Caco-2 (cell line): ENCODE results near the gene EXOSC6. TPM values are rescaled to one million over a fixed set of nuclear protein-coding genes. Genes with fewer than 3 reads are reported as not detected.
"Not testable (repeated sequence)": the region's sequence is repeated elsewhere in the genome, so short reads cannot be mapped to it uniquely, and the experiment has no call there.

Experiments
- BruUV-seq: library from RNA; stranded (reverse); fragments of 400-500 nt; replicated peaks from 2 replicates; lab custom pipeline; 2021; lab: Mats Ljungman, UMichigan
- CTCF ChIA-PET: fragments of 300-600 bp; sonication (Branson Sonifier 250); formaldehyde crosslinking; loops from one replicate; lab custom pipeline; 2022; ENCODE audit warnings: antibody characterized with exemption; lab: Charles Lee
- POLR2A ChIA-PET: fragments of 300-600 bp; sonication (Branson Sonifier 250); formaldehyde crosslinking; loops from one replicate; lab custom pipeline; 2022; ENCODE audit warnings: antibody characterized with exemption; lab: Charles Lee
- DNase-seq, 2 experiments: peaks; one replicate each; pipeline versions ENCODE4 v3.0.0 to v3.0.0-alpha.2; 2020 to 2022
- H3K27me3 ChIP-seq: replicated peaks from 2 replicates; pipeline ENCODE4 v1.6.0; 2011; ENCODE audit warnings: low read length; ENCODE audit not compliant: control insufficient read depth, insufficient read depth
- H3K36me3 ChIP-seq: 2 replicates; pipeline ENCODE4 v1.5.1; 2011; ENCODE audit warnings: low read length; ENCODE audit not compliant: control insufficient read depth, insufficient read depth
- H3K4me1 ChIP-seq: fragments of 250-450 bp; sonication (Bioruptor Pico); 2 replicates; pipeline ENCODE4 v1.5.1; 2020; ENCODE audit warnings: mild to moderate bottlenecking
- H3K4me3 ChIP-seq: 2 replicates; pipeline ENCODE4 v1.5.1; 2011; ENCODE audit warnings: low read depth, mild to moderate bottlenecking, control low read depth, low read length
- H3K9me3 ChIP-seq: fragments of 250-450 bp; sonication (Bioruptor Pico); 2 replicates; pipeline ENCODE4 v1.5.1; 2020; ENCODE audit warnings: mild to moderate bottlenecking, moderate library complexity
- H3K27ac Mint-ChIP-seq: one replicate; pipeline ENCODE4 v1.8.0; 2022; ENCODE audit warnings: mixed read lengths; ENCODE audit not compliant: unreplicated experiment
- H3K27me3 Mint-ChIP-seq: one replicate; pipeline ENCODE4 v1.8.0; 2022; ENCODE audit warnings: mixed read lengths; ENCODE audit not compliant: insufficient read depth, unreplicated experiment
- H3K36me3 Mint-ChIP-seq: one replicate; pipeline ENCODE4 v1.8.0; 2022; ENCODE audit warnings: mild to moderate bottlenecking, mixed read lengths; ENCODE audit not compliant: insufficient read depth, unreplicated experiment
- H3K4me1 Mint-ChIP-seq: one replicate; pipeline ENCODE4 v1.8.0; 2022; ENCODE audit warnings: low read depth, mixed read lengths; ENCODE audit not compliant: unreplicated experiment
- H3K4me3 Mint-ChIP-seq: one replicate; pipeline ENCODE4 v1.8.0; 2022; ENCODE audit warnings: mild to moderate bottlenecking, moderate library complexity, mixed read lengths; ENCODE audit not compliant: unreplicated experiment
- H3K9me3 Mint-ChIP-seq: one replicate; pipeline ENCODE4 v1.8.0; 2022; ENCODE audit warnings: mixed read lengths; ENCODE audit not compliant: unreplicated experiment
- CTCF ChIP-seq, 2 experiments: fragments of 200-600 bp in 1 of 2; IDR thresholded peaks; 1 replicate in 1 of 2; 2 replicates in 1 of 2; pipeline versions ENCODE4 v1.5.1 to v1.8.0; 2011 to 2022; ENCODE audit warnings: antibody characterized with exemption in 1 of 2, control low read depth in 1 of 2, inconsistent platforms in 1 of 2, low read depth in 1 of 2, low read length in 1 of 2, mild to moderate bottlenecking in 1 of 2, moderate library complexity in 1 of 2; ENCODE audit not compliant: insufficient read depth in 1 of 2, severe bottlenecking in 1 of 2, unreplicated experiment in 1 of 2
- intact Hi-C: fragments of 100-400 bp; cut with micrococcal nuclease; formaldehyde crosslinking; loops from one replicate; pipeline ENCODE4 v1.10.0; 2022; ENCODE audit not compliant: unreplicated experiment
- total RNA-seq: library from RNA; stranded (reverse); gene quantifications from 2 replicates; pipeline ENCODE4 v1.2.3, GENCODE V29; 2022

The EXOSC6 gene
- total RNA-seq, 1 experiment from 2014 or later = 34.6 TPM

GRCh38 chr16:70298988-70299938, 47.5 kb upstream of the EXOSC6 start, which contains the start of gene DDX19B:
Gene DDX19B, plus strand, starts transcription at chr16:70299186. Its CDS starts 112 bp downstream, at chr16:70299298.
- ChIA-PET CTCF (interaction anchor here (0.8 to 1.2 kb wide), 2 partner anchors 8 to 10 kb away, joined by 3 to 4 read pairs; partner anchors contain the start of gene AARS1), POLR2A (interaction anchor here (0.6 to 2.7 kb wide), 8 partner anchors 11 to 502 kb away, joined by 3 to 32 read pairs (median 5); partner anchors contain the start of genes AARS1 and DDX19A)
- Histone ChIP-seq H3K36me3 (peaks cover 1% of the 10 kb centered on the region; the same call in 1 of the 2 replicates), H3K4me1 (no peaks in the 10 kb centered on the region), H3K4me3 (peak within 1 kb of the TSS; percentile 85), H3K27me3 (no peaks in the 10 kb centered on the region), H3K9me3 (peaks cover 8% of the 10 kb centered on the region)
- Mint-ChIP-seq H3K4me3 (peak within 1 kb of the TSS; percentile 97), H3K27ac (peak within 1 kb of the TSS; percentile 99), H3K9me3 (peaks cover 23% of the 10 kb centered on the region), H3K27me3 (no peaks in the 10 kb centered on the region), H3K4me1 (peaks cover 23% of the 10 kb centered on the region), H3K36me3 (peaks cover 45% of the 10 kb centered on the region)
- TSS peak; percentile 99 for BruUV-seq
- intact Hi-C loops = loop anchor here (1.0 kb wide), 2 partner anchors 10 to 47 kb away; partner anchors contain the start of genes AARS1 and DDX19A
- peak; percentile 83 to 90 for DNase-seq
- no peak for TF ChIP-seq CTCF (IDR thresholded peaks at IDR 0.05; ENCODE audit: insufficient read depth in 1 of 2, low read depth in 1 of 2, low read length in 1 of 2, severe bottlenecking in 1 of 2, unreplicated experiment in 1 of 2)

- Mint-ChIP-seq H3K4me1 (peaks cover 11% of the 10 kb centered on the region), H3K9me3 (peaks cover 2% of the 10 kb centered on the region), H3K27ac (no peak overlapping the region), H3K36me3 (peaks cover 19% of the 10 kb centered on the region), H3K27me3 (no peaks in the 10 kb centered on the region), H3K4me3 (no peak overlapping the region)
- ChIA-PET CTCF (no interaction called here), POLR2A (no interaction called here)
- Histone ChIP-seq H3K27me3 (no peaks in the 10 kb centered on the region), H3K4me3 (no peak overlapping the region), H3K9me3 (no peaks in the 10 kb centered on the region; the same call in 1 of the 2 replicates), H3K36me3 (no peaks in the 10 kb centered on the region), H3K4me1 (no peaks in the 10 kb centered on the region)
- DNase-seq = no peak
- TF ChIP-seq CTCF (IDR thresholded peaks at IDR 0.05; ENCODE audit: insufficient read depth in 1 of 2, low read depth in 1 of 2, low read length in 1 of 2, severe bottlenecking in 1 of 2, unreplicated experiment in 1 of 2) = no peak
- intact Hi-C loops = no loop called here
- BruUV-seq = no TSS peak
These were observed 43.9 kb upstream of the EXOSC6 start for GRCh38 chr16:70295634-70296033.

- Histone ChIP-seq H3K4me3 (no peak overlapping the region), H3K27me3 (no peaks in the 10 kb centered on the region), H3K9me3 (no peaks in the 10 kb centered on the region), H3K36me3 (no peaks in the 10 kb centered on the region), H3K4me1 (no peaks in the 10 kb centered on the region)
- no peak for DNase-seq
- no peaks in the 10 kb centered on the region for H3K9me3 Mint-ChIP-seq
- intact Hi-C loops = no loop called here
- CTCF ChIA-PET = interaction anchor here (0.6 kb wide), 1 partner anchor 67 kb away, joined by 4 read pairs; no protein-coding TSS in a partner anchor
- H3K36me3 Mint-ChIP-seq = peaks cover 19% of the 10 kb centered on the region
- no TSS peak for BruUV-seq
- no peak overlapping the region for H3K4me3 Mint-ChIP-seq
- no peak overlapping the region for H3K27ac Mint-ChIP-seq
- peaks cover 6% of the 10 kb centered on the region for H3K4me1 Mint-ChIP-seq
- POLR2A ChIA-PET = no interaction called here
- H3K27me3 Mint-ChIP-seq = no peaks in the 10 kb centered on the region
- no peak for TF ChIP-seq CTCF (IDR thresholded peaks at IDR 0.05; ENCODE audit: insufficient read depth in 1 of 2, low read depth in 1 of 2, low read length in 1 of 2, severe bottlenecking in 1 of 2, unreplicated experiment in 1 of 2)
These were observed 42.8 kb upstream of the EXOSC6 start for GRCh38 chr16:70294385-70295025.

GRCh38 chr16:70292148-70292547, 40.4 kb upstream of the EXOSC6 start:
- H3K27me3 ChIP-seq, intact Hi-C loops, H3K4me1 ChIP-seq, H3K4me3 Mint-ChIP-seq, POLR2A ChIA-PET, CTCF ChIA-PET, H3K4me1 Mint-ChIP-seq, H3K4me3 ChIP-seq, DNase-seq, H3K27ac Mint-ChIP-seq, H3K36me3 ChIP-seq, H3K27me3 Mint-ChIP-seq, BruUV-seq, H3K9me3 Mint-ChIP-seq, H3K9me3 ChIP-seq: not testable (repeated sequence)
- peaks cover 30% of the 10 kb centered on the region for H3K36me3 Mint-ChIP-seq
